Activated naive CD8-positive, alpha-beta T cell treated with anti-CD3 and anti-CD28 coated beads for 36 hours (primary cell): Measurements from ENCODE around the gene GABRQ. TPM values are rescaled to one million over a fixed set of nuclear protein-coding genes. Genes with fewer than 3 reads are reported as not detected.
"Not testable (repeated sequence)": the region's sequence is repeated elsewhere in the genome, so short reads cannot be mapped to it uniquely, and the experiment has no call there.

ENCODE experiments used
- DNase-seq: peaks from one replicate; pipeline ENCODE4 v3.0.0; 2021
- H3K27ac Mint-ChIP-seq: one replicate; pipeline ENCODE4 v1.8.0; 2022; ENCODE audit warnings: mild to moderate bottlenecking, moderate library complexity, mixed read lengths
- H3K27me3 Mint-ChIP-seq: one replicate; pipeline ENCODE4 v1.8.0; 2022; ENCODE audit warnings: mild to moderate bottlenecking, mixed read lengths
- H3K36me3 Mint-ChIP-seq: one replicate; pipeline ENCODE4 v1.8.0; 2021; ENCODE audit warnings: mild to moderate bottlenecking, mixed read lengths
- H3K4me1 Mint-ChIP-seq: one replicate; pipeline ENCODE4 v1.8.0; 2021; ENCODE audit warnings: mixed read lengths
- H3K4me3 Mint-ChIP-seq: one replicate; pipeline ENCODE4 v1.8.0; 2022; ENCODE audit warnings: mild to moderate bottlenecking, moderate library complexity, mixed read lengths
- H3K9me3 Mint-ChIP-seq: one replicate; pipeline ENCODE4 v1.8.0; 2022; ENCODE audit warnings: mixed read lengths
- total RNA-seq, 2 experiments: library from RNA; stranded (reverse); gene quantifications; one replicate each; pipeline ENCODE4 v1.2.3, GENCODE V29; 2021

GABRQ gene
- total RNA-seq, 2 experiments from 2014 or later = not detected

DNA sequence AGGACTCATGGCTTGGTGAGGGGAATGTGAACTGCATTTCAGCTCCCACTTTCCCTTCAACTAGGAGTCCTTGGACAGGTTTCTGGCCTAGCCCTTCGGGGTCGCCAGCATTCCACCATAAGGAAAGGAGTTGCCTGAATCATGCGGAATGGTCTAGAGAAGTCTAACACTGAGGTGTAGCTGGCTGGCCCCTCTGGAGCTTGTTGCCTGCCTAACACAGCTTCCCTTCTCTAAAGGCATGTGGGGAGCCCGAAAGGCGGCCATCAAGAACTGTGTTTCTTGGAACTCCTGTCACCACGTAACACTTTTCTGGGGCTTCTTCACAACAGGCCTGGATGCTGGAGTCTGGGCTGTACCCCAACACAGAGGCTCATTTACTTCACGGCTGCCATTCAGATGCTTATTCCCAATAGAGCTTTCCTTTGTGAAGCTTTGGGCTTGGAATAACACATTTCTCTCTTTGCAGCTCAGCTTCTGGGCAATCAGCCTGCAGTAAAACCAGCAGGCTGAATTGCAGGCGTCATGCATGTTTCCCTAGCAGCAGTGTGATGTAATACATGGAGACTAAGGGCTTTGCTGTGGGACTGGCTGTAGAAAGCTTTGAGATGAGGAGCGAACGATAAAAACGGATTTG lies 5.4 kb downstream of the GABRQ start:
- Mint-ChIP-seq H3K9me3 (no peaks in the 10 kb centered on the region), H3K4me3 (no peak overlapping the region), H3K27ac (no peak overlapping the region), H3K36me3 (no peaks in the 10 kb centered on the region), H3K27me3 (peaks cover 13% of the 10 kb centered on the region), H3K4me1 (no peaks in the 10 kb centered on the region)
- DNase-seq = no peak

DNA sequence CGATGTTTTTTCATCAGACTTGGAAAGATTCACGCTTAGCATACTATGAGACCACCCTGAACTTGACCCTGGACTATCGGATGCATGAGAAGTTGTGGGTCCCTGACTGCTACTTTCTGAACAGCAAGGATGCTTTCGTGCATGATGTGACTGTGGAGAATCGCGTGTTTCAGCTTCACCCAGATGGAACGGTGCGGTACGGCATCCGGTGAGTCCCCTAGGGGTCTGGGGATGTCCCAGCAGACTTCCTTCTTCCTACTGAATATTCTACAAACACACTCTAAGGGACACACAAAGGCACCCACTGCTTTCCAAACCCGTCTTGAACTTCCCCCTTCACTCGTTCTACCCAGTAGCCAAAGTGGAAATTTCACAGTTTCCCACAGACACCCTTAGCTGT lies 9.3 kb downstream of the GABRQ start:
- H3K4me1 Mint-ChIP-seq = no peaks in the 10 kb centered on the region
- H3K27ac Mint-ChIP-seq = no peak overlapping the region
- H3K4me3 Mint-ChIP-seq = no peak overlapping the region
- H3K9me3 Mint-ChIP-seq = no peaks in the 10 kb centered on the region
- H3K36me3 Mint-ChIP-seq = no peaks in the 10 kb centered on the region
- peaks cover 6% of the 10 kb centered on the region for H3K27me3 Mint-ChIP-seq
- DNase-seq = no peak

DNA sequence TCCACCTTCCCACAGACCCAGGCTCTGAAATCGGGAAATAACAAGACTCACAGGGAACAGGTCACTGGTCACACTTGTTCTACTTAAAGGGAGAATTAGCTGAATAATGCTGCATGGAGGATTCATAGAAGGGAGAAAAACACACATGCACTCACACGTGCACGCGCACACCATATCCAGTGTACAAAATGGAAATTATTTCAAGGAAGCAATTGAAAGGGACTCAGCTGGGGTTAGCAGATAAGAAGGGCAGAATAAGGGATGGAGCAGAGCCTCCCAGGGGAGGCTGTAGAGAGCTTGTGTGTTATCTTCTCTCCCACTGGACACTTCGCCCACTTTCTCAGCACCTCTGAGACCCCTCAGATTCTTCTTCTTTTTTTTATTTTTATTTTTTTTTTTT lies 10.3 kb downstream of the GABRQ start:
- Mint-ChIP-seq H3K9me3 (no peaks in the 10 kb centered on the region), H3K27me3 (peaks cover 6% of the 10 kb centered on the region), H3K27ac (no peak overlapping the region), H3K4me3 (no peak overlapping the region), H3K4me1 (no peaks in the 10 kb centered on the region), H3K36me3 (no peaks in the 10 kb centered on the region)
- DNase-seq = no peak

DNA sequence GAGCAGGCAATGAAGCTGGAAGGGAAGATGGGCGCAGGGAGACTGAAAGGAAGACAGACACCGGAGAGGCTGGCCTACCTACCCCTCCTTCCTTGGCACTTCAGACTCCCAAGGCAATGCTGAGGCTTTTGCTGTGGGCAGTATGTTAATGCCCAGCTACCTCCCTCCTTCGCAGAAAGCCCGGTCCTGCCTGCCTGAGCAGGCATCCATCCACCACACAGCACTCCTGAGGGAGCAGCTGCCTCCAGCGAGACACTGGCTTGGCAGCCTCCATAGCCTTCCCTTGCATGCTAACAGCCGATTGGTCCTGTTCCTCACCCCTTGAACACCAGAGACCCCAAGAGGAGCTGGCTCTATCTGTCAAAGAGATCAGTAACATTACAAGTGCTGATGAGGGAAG lies 14.4 kb downstream of the GABRQ start:
- DNase-seq = no peak
- H3K36me3 Mint-ChIP-seq = no peaks in the 10 kb centered on the region
- H3K27me3 Mint-ChIP-seq = peaks cover 6% of the 10 kb centered on the region
- H3K9me3 Mint-ChIP-seq = no peaks in the 10 kb centered on the region
- no peak overlapping the region for H3K4me3 Mint-ChIP-seq
- H3K27ac Mint-ChIP-seq = no peak overlapping the region
- H3K4me1 Mint-ChIP-seq = no peaks in the 10 kb centered on the region

DNA sequence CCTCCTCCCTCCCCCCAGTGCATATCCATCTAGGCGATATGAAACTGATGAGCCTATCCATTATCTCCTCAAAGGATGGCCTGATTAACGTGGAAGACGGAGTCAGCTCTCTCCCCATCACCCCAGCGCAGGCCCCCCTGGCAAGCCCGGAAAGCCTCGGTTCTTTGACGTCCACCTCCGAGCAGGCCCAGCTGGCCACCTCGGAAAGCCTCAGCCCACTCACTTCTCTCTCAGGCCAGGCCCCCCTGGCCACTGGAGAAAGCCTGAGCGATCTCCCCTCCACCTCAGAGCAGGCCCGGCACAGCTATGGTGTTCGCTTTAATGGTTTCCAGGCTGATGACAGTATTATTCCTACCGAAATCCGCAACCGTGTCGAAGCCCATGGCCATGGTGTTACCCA lies 14.8 kb downstream of the GABRQ start:
- no peaks in the 10 kb centered on the region for H3K36me3 Mint-ChIP-seq
- no peaks in the 10 kb centered on the region for H3K4me1 Mint-ChIP-seq
- H3K9me3 Mint-ChIP-seq = no peaks in the 10 kb centered on the region
- DNase-seq = no peak
- peaks cover 6% of the 10 kb centered on the region for H3K27me3 Mint-ChIP-seq
- no peak overlapping the region for H3K4me3 Mint-ChIP-seq
- no peak overlapping the region for H3K27ac Mint-ChIP-seq

DNA sequence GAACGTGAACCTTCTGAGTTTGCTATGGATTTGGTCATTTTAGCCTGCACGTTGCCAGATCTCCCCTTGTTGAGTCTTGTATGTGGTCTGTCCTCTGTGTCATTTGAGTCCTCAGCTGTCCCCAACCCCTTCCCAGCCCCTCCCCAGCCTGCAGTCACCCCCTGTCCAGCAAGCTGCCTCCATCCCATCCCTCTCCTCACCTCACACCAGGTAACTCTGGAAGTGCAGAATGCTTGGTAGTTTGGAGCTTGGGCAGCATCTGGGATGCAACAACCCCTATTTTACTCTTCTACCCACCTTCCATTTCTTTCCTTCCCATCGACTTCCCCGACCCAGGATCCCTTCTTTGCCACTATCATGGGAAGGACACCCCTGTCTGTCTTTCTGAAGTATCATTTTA lies 18.4 kb downstream of the GABRQ start:
- Mint-ChIP-seq H3K27me3 (no peaks in the 10 kb centered on the region), H3K4me3 (no peak overlapping the region), H3K9me3 (no peaks in the 10 kb centered on the region), H3K4me1 (no peaks in the 10 kb centered on the region), H3K27ac (no peak overlapping the region), H3K36me3 (no peaks in the 10 kb centered on the region)
- no peak for DNase-seq

DNA sequence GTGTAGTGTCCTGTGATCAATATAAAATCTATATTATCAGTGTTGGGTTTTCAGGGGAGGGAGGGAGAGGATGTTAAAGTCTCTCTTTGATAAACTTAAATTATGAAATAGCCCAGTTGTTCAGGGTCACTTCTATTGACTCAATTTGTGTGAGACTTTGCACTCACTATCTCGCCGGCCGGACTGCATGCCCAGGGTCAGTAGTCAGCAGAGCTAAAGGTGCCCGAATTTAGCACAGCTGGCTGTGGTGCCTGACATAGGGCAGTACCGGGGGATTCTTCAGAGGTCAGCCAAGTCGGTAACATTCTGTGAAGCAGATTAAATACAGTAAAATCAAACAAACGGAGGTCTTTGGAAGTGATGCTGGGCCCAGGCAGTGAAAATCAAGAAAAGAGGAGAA lies 19.2 kb downstream of the GABRQ start:
- DNase-seq = no peak
- no peak overlapping the region for H3K4me3 Mint-ChIP-seq
- H3K27ac Mint-ChIP-seq = no peak overlapping the region
- H3K4me1 Mint-ChIP-seq = no peaks in the 10 kb centered on the region
- H3K9me3 Mint-ChIP-seq = no peaks in the 10 kb centered on the region
- no peaks in the 10 kb centered on the region for H3K27me3 Mint-ChIP-seq
- no peaks in the 10 kb centered on the region for H3K36me3 Mint-ChIP-seq

DNA sequence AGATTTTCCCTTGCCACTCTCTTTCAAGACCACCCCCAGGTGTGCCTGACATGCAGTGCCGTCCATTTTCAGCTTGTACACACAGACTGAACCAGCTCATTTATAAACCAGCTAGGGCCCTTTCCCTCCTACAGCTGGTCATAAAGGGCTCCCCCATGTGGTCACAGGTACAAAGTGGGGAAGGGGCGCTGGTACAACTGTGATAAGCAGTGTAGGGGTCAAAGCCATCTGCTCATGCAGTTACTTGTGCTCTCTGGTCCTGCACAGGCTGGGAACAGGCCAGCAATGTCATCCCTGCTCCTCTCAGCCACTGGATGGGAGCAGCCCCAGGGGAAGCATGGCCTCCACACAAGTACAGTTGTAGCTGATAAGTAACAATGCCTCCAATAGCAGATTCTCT lies 20.6 kb downstream of the GABRQ start:
- Mint-ChIP-seq H3K27me3 (no peaks in the 10 kb centered on the region), H3K4me1 (no peaks in the 10 kb centered on the region), H3K4me3 (no peak overlapping the region), H3K36me3 (no peaks in the 10 kb centered on the region), H3K27ac (no peak overlapping the region), H3K9me3 (no peaks in the 10 kb centered on the region)
- no peak for DNase-seq

DNA sequence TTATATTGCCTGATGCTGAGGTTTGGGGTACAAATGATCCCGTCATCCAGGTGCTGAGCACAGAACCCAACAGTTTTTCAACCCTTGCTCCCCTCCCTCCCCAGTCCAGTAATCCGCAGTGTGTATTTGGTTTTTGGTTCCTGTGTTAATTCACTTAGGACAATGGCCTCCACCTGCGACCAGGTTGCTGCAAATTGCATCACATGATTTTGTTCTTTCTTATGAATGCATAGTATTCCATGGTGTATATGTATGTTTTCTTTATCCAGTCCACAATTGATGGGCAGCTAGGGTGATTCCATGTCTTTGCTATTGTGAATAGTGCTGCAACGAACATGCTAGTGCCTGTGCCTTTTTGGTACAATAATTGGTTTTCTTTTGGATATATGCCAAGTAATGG lies 25.4 kb downstream of the GABRQ start:
- H3K4me1 Mint-ChIP-seq = no peaks in the 10 kb centered on the region
- H3K27me3 Mint-ChIP-seq = peaks cover 5% of the 10 kb centered on the region
- H3K4me3 Mint-ChIP-seq = no peak overlapping the region
- H3K9me3 Mint-ChIP-seq = peaks cover 7% of the 10 kb centered on the region
- H3K36me3 Mint-ChIP-seq = no peaks in the 10 kb centered on the region
- no peak overlapping the region for H3K27ac Mint-ChIP-seq
- DNase-seq = no peak

DNA sequence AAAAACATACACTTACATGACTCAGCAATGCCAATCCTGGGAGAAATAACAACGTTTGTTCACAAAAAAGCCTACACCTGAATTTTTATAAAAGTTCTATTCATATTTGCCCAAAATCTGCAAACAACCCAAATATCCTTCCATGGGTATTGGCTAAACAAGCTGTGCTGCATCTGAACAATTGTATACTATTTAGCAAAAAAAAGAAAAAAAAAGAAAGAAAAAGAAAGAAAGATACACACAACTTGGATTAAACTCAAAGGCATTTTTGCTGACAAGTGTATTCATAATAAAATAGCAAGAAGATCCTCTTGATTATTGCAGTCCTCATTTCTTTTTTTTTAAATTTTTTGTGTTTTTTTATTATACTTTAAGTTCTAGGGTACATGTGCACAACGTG lies 36.4 kb downstream of the GABRQ start:
- Mint-ChIP-seq H3K4me3 (no peak overlapping the region), H3K4me1 (no peaks in the 10 kb centered on the region), H3K36me3 (no peaks in the 10 kb centered on the region), H3K27ac (no peak overlapping the region), H3K27me3 (peaks cover 9% of the 10 kb centered on the region), H3K9me3 (no peaks in the 10 kb centered on the region)
- DNase-seq = no peak

DNA sequence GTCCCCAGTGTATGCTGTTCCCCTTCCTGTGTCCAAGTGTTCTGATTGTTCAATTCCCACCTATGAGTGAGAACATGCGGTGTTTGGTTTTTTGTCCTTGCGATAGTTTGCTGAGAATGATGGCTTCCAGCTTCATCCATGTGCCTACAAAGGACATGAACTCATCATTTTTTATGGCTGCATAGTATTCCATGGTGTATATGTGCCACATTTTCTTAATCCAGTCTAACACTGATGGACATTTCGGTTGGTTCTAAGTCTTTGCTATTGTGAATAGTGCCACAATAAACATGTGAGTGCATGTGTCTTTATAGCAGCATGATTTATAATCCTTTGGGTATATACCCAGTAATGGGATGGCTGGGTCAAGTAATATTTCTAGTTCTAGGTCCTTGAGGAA lies 37.0 kb downstream of the GABRQ start:
- H3K4me1 Mint-ChIP-seq, H3K36me3 Mint-ChIP-seq, H3K9me3 Mint-ChIP-seq, H3K27me3 Mint-ChIP-seq, DNase-seq, H3K4me3 Mint-ChIP-seq, H3K27ac Mint-ChIP-seq: not testable (repeated sequence)

DNA sequence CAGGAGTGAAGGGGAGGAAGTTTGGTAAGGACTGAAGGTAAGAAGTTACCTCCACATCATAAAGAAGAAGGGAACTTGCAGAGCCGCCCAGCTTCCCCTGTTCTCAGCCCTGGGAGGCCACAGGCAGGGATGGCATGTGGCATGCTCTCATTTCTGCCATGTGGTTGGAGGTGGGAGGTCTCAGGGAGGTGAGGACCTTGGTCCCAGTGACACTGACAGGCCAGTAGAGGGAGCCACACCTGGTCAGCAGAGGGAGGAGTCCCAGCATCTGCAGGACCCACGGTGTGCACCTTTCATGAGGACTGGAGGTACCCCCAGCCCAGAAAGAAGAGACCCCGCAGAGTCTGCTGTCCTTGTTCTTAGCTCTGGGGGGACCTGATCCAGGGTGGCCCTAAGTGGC lies 43.3 kb downstream of the GABRQ start:
- DNase-seq, H3K4me3 Mint-ChIP-seq, H3K27me3 Mint-ChIP-seq, H3K27ac Mint-ChIP-seq, H3K9me3 Mint-ChIP-seq, H3K4me1 Mint-ChIP-seq, H3K36me3 Mint-ChIP-seq: not testable (repeated sequence)

DNA sequence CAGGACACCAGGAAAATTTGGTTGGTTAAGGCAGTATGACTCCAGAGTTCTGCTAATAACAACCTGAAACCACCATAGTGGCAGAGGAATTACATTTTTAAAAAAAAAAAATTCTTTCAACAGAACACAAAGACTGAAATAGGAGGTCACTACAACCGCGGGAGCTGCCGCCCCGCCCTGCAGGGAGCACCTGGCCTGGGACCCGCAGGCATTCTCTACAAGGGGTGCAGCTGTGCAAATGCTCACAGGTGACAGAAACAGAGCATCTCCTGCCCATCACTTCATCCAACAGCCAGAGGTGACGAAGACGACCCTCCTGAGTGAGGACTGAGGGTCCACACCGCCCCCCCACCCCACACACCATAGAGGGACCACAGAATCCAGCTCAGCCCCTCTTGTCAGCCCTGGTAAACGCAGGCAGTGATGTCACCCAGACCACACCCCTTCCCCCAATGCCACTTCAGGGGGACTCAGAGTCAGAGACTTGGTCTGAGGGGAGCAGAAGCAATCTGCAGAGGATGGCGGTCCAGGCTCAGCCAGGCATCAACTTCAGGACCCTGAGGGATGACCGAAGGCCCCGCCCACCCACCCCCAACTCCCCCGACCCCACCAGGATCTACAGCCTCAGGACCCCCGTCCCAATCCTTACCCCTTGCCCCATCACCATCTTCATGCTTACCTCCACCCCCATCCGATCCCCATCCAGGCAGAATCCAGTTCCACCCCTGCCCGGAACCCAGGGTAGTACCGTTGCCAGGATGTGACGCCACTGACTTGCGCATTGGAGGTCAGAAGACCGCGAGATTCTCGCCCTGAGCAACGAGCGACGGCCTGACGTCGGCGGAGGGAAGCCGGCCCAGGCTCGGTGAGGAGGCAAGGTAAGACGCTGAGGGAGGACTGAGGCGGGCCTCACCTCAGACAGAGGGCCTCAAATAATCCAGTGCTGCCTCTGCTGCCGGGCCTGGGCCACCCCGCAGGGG lies 60.5 kb downstream of the GABRQ start, which contains the start of gene MAGEA3:
Gene MAGEA3 (plus strand): TSS at position 843 of the 980 bp plus-strand sequence. CDS start 2,039 bp downstream, outside the sequence.
- not testable (repeated sequence) for H3K27me3 Mint-ChIP-seq, H3K27ac Mint-ChIP-seq, H3K4me1 Mint-ChIP-seq, H3K36me3 Mint-ChIP-seq, DNase-seq, H3K9me3 Mint-ChIP-seq, H3K4me3 Mint-ChIP-seq

DNA sequence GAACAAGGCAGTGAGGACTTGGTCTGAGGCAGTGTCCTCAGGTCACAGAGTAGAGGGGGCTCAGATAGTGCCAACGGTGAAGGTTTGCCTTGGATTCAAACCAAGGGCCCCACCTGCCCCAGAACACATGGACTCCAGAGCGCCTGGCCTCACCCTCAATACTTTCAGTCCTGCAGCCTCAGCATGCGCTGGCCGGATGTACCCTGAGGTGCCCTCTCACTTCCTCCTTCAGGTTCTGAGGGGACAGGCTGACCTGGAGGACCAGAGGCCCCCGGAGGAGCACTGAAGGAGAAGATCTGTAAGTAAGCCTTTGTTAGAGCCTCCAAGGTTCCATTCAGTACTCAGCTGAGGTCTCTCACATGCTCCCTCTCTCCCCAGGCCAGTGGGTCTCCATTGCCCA lies 62.7 kb downstream of the GABRQ start:
- H3K4me1 Mint-ChIP-seq, H3K4me3 Mint-ChIP-seq, DNase-seq, H3K9me3 Mint-ChIP-seq, H3K36me3 Mint-ChIP-seq, H3K27me3 Mint-ChIP-seq, H3K27ac Mint-ChIP-seq: not testable (repeated sequence)

DNA sequence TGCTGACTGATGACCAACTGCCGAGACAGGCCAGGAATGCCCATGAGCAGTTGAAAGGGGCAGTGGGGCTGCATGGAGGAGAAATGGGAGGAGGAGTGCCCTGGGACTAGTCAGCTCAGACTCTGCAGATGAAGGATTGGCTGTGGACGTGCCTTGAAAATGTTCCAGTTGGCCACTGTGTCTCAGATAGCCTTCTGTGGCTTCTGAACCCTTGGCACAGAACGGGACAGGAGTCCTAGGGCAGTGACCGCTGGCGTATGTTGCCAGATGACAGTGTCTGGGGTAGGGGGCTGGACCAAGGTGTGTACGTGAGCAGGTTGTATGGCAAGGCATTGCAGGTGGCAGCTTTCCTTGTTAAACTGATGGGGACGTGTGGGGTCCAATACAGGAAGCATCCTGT lies 68.8 kb downstream of the GABRQ start:
- H3K4me3 Mint-ChIP-seq, H3K4me1 Mint-ChIP-seq, H3K9me3 Mint-ChIP-seq, DNase-seq, H3K27ac Mint-ChIP-seq, H3K27me3 Mint-ChIP-seq, H3K36me3 Mint-ChIP-seq: not testable (repeated sequence)
